ENCODE results near the gene RRP36.

The RRP36 gene

GRCh38 chr6:42987533-42988451, 33.6 kb upstream of the RRP36 start:
- H3K9me3 ChIP-seq (ENCODE audit: control insufficient read depth, insufficient read depth, low read depth, low read length) = no peaks in the 10 kb centered on the region
- TF ChIP-seq ZFHX2 (tag by site-specific recombination; conservative IDR thresholded peaks at IDR 0.05) (peak; percentile 82), EGR2 (tag by site-specific recombination; IDR thresholded peaks at IDR 0.05; ENCODE audit: low read depth) (peak; percentile 76), ZNF521 (tag by site-specific recombination; IDR thresholded peaks at IDR 0.05) (no peak)
- no peaks in the 10 kb centered on the region for H3K4me1 ChIP-seq (ENCODE audit: control insufficient read depth, insufficient read depth, low read length)
- H3K27ac ChIP-seq (ENCODE audit: extremely low read depth, low read depth, low read length) = no peak overlapping the region
- H3K36me3 ChIP-seq (ENCODE audit: control insufficient read depth in 2 of 2, insufficient read depth in 1 of 2, low read length in 2 of 2) = peaks cover 4 to 52% of the 10 kb centered on the region in 2 experiments; a peak in 2 of 3 replicates
- H3K4me3 ChIP-seq (ENCODE audit: low read depth, low read length) = no peak overlapping the region
- ChIA-PET POLR2A (interaction anchor here (0.7 to 2.2 kb wide), 7 partner anchors 9 to 66 kb away, joined by 3 to 18 read pairs (median 4); partner anchors contain the start of genes CNPY3, CUL7, PEX6 and RRP36), CTCF (interaction anchor here (0.6 to 1.7 kb wide), 6 partner anchors 9 to 156 kb away, joined by 3 to 10 read pairs (median 4); partner anchors contain the start of genes KLHDC3, MEA1 and PEX6)

- H3K4me1 ChIP-seq (ENCODE audit: control insufficient read depth, insufficient read depth, low read length) = no peaks in the 10 kb centered on the region
- H3K4me3 ChIP-seq (ENCODE audit: low read depth, low read length) = no peak overlapping the region
- no peak overlapping the region for H3K27ac ChIP-seq (ENCODE audit: extremely low read depth, low read depth, low read length)
- CTCF ChIA-PET = interaction anchor here (0.6 to 1.7 kb wide), 5 partner anchors 9 to 155 kb away, joined by 3 to 10 read pairs (median 5); partner anchors contain the start of genes KLHDC3, MEA1 and PEX6
- POLR2A ChIA-PET = interaction anchor here (0.7 to 2.2 kb wide), 7 partner anchors 8 to 65 kb away, joined by 3 to 18 read pairs (median 4); partner anchors contain the start of genes CNPY3, CUL7, PEX6 and RRP36
- H3K36me3 ChIP-seq (ENCODE audit: control insufficient read depth in 2 of 2, insufficient read depth in 1 of 2, low read length in 2 of 2) = peaks cover 7 to 56% of the 10 kb centered on the region in 2 experiments; a peak in 2 of 3 replicates
- no peak for TF ChIP-seq HOXD13 (CRISPR knock-in tag; IDR thresholded peaks at IDR 0.05; ENCODE audit: borderline replicate concordance)
- TF ChIP-seq ZNF175 (tag by site-specific recombination; IDR thresholded peaks at IDR 0.05) = no peak
- no peak for TF ChIP-seq ZIC2 (tag by site-specific recombination; IDR thresholded peaks at IDR 0.05)
- no peak for TF ChIP-seq ZNF416 (tag by site-specific recombination; IDR thresholded peaks at IDR 0.05)
- TF ChIP-seq ZBTB21 (tag by site-specific recombination; IDR thresholded peaks at IDR 0.05) = no peak
- TF ChIP-seq ATF2 (tag by site-specific recombination; IDR thresholded peaks at IDR 0.05; ENCODE audit: low read depth) = no peak
- H3K9me3 ChIP-seq (ENCODE audit: control insufficient read depth, insufficient read depth, low read depth, low read length) = no peaks in the 10 kb centered on the region
Observed at GRCh38 chr6:42988486-42989020, 32.9 kb upstream of the RRP36 start.

- Histone ChIP-seq H3K27ac (ENCODE audit: extremely low read depth, low read depth, low read length) (no peak overlapping the region), H3K4me3 (ENCODE audit: low read depth, low read length) (no peak overlapping the region), H3K4me1 (ENCODE audit: control insufficient read depth, insufficient read depth, low read length) (no peaks in the 10 kb centered on the region), H3K9me3 (ENCODE audit: control insufficient read depth, insufficient read depth, low read depth, low read length) (no peaks in the 10 kb centered on the region), H3K36me3 (ENCODE audit: control insufficient read depth in 2 of 2, insufficient read depth in 1 of 2, low read length in 2 of 2) (peaks cover 7 to 56% of the 10 kb centered on the region in 2 experiments; a peak in 2 of 3 replicates)
- no peak for TF ChIP-seq ZNF266 (tag by site-specific recombination; IDR thresholded peaks at IDR 0.05; ENCODE audit: low read depth)
- no peak for TF ChIP-seq SETDB1 (IDR thresholded peaks at IDR 0.05; ENCODE audit: insufficient read length, low read length)
- TF ChIP-seq ZNF549 (tag by site-specific recombination; IDR thresholded peaks at IDR 0.05) = no peak
- no peak for TF ChIP-seq ZNF274 (IDR thresholded peaks at IDR 0.05; ENCODE audit: low read length)
- no peak for TF ChIP-seq ZNF274 (tag by site-specific recombination; IDR thresholded peaks at IDR 0.05; ENCODE audit: borderline replicate concordance)
- TF ChIP-seq ZNF600 (tag by site-specific recombination; IDR thresholded peaks at IDR 0.05) = no peak
- no peak for TF ChIP-seq ZNF560 (tag by site-specific recombination; IDR thresholded peaks at IDR 0.05; ENCODE audit: borderline replicate concordance)
- no peak for TF ChIP-seq ZNF571 (tag by site-specific recombination; IDR thresholded peaks at IDR 0.05)
- peak; percentile 33; the same call in 1 of the 2 replicates for TF ChIP-seq REST (tag by site-specific recombination; IDR thresholded peaks at IDR 0.05)
- ChIA-PET CTCF (interaction anchor here (0.7 to 1.7 kb wide), 2 partner anchors 88 to 279 kb away, joined by 3 read pairs; no protein-coding TSS in a partner anchor), POLR2A (interaction anchor here (0.9 to 8.3 kb wide), 2 partner anchors 11 to 31 kb away, joined by 7 to 31 read pairs; partner anchors contain the start of genes PEX6 and RRP36)
Observed at GRCh38 chr6:42989923-42990322, 31.5 kb upstream of the RRP36 start.
